Small intestine (tissue), 16 donors: ENCODE data around the gene ST6GAL2. TPM values are rescaled to one million over a fixed set of nuclear protein-coding genes. Genes with fewer than 3 reads are reported as not detected.

Source experiments
- DNase-seq, 2 donors: peaks; one replicate each; pipeline versions ENCODE4 v3.0.0 to v3.0.0-alpha.2; 2013
- FAIRE-seq: peaks from 2 replicates; lab custom pipeline; 2012; peaks lifted over from hg19 to GRCh38; lab: Jason Lieb, UNC
- H3K27ac ChIP-seq, 3 donors: one replicate each; pipeline ENCODE4 v1.5.1; 2013; ENCODE audit warnings: low read length in 2 of 3, mild to moderate bottlenecking in 2 of 3, control low read depth in 1 of 3, inconsistent platforms in 1 of 3, low read depth in 1 of 3, moderate library complexity in 1 of 3
- H3K27me3 ChIP-seq, 3 donors: one replicate each; pipeline ENCODE4 v1.6.1; 2013; ENCODE audit warnings: low read length in 3 of 3, inconsistent platforms in 1 of 3; ENCODE audit not compliant: control insufficient read depth in 3 of 3, insufficient read depth in 3 of 3
- H3K36me3 ChIP-seq, 3 donors: one replicate each; pipeline ENCODE4 v1.6.1; 2013; ENCODE audit warnings: low read length in 3 of 3, inconsistent platforms in 1 of 3, low read depth in 1 of 3, mild to moderate bottlenecking in 1 of 3, moderate library complexity in 1 of 3; ENCODE audit not compliant: control insufficient read depth in 3 of 3, insufficient read depth in 2 of 3
- H3K4me1 ChIP-seq, 3 donors: one replicate each; pipeline ENCODE4 v1.6.1; 2013; ENCODE audit warnings: low read length in 2 of 3, inconsistent platforms in 1 of 3, low read depth in 1 of 3, mild to moderate bottlenecking in 1 of 3, moderate library complexity in 1 of 3; ENCODE audit not compliant: control insufficient read depth in 3 of 3, insufficient read depth in 2 of 3
- H3K4me3 ChIP-seq, 3 donors: one replicate each; pipeline ENCODE4 v1.5.1; 2013; ENCODE audit warnings: low read length in 3 of 3, control low read depth in 1 of 3, inconsistent platforms in 1 of 3, low read depth in 1 of 3, mild to moderate bottlenecking in 1 of 3, moderate library complexity in 1 of 3
- H3K9me3 ChIP-seq, 2 donors: one replicate each; pipeline ENCODE4 v1.6.1; 2013; ENCODE audit warnings: low read depth in 1 of 2, low read length in 1 of 2; ENCODE audit not compliant: control insufficient read depth in 2 of 2, insufficient read depth in 1 of 2
- WGBS, 3 donors: extraction: QIAGEN DNeasy Blood & Tissue Kit; methylation state at CpG; one replicate each; pipeline ENCODE4 v1.1.7; 2013; 5-methylcytosine and 5-hydroxymethylcytosine counted together
- long read RNA-seq, 10 donors: transcript quantifications; one replicate each; lab custom pipeline, GENCODE V29; 2026
- polyA plus RNA-seq, 4 donors: library from polyadenylated mRNA; stranded (reverse) in 3 of 4; unstranded in 1 of 4; fragments of 200-250 nt in 3 of 4; fragments of 120-200 nt in 1 of 4; gene quantifications; one replicate each; pipeline versions ENCODE4 v1.2.1 to v1.2.3, GENCODE V29; 2013
- donor health status: healthy with polysubstance abuse.
- donor health status: control.
- donor health status: control.
- donor health status: Bipolar disorder and iron deficiency.
- donor health status: healthy.

ST6GAL2 gene
- under 1 TPM in 2 of 4 donors, not detected in 2; 0.03 to 0.89 TPM for polyA plus RNA-seq
- long read RNA-seq, donor 1, result 0 reads
- long read RNA-seq, donor 2, result 0 reads
- long read RNA-seq, donor 3, partial matches to known transcripts, result 0 of 1 reads
- long read RNA-seq, donor 3, other reads (novel, unspliced or antisense), result 0 of 1 reads
- long read RNA-seq, donor 4, result 0 reads
- long read RNA-seq, donor 5, result 0 reads
- long read RNA-seq, donor 6, result 0 reads
- long read RNA-seq, donor 7, result 0 reads
- long read RNA-seq, donor 8, result 0 reads
- long read RNA-seq, donor 9, result 0 reads
- long read RNA-seq, donor 10, full-length matches to known transcripts, result 1 of 1 reads
- long read RNA-seq, donor 10, partial matches to known transcripts, result 0 of 1 reads
- long read RNA-seq, donor 10, other reads (novel, unspliced or antisense), result 0 of 1 reads

DNA sequence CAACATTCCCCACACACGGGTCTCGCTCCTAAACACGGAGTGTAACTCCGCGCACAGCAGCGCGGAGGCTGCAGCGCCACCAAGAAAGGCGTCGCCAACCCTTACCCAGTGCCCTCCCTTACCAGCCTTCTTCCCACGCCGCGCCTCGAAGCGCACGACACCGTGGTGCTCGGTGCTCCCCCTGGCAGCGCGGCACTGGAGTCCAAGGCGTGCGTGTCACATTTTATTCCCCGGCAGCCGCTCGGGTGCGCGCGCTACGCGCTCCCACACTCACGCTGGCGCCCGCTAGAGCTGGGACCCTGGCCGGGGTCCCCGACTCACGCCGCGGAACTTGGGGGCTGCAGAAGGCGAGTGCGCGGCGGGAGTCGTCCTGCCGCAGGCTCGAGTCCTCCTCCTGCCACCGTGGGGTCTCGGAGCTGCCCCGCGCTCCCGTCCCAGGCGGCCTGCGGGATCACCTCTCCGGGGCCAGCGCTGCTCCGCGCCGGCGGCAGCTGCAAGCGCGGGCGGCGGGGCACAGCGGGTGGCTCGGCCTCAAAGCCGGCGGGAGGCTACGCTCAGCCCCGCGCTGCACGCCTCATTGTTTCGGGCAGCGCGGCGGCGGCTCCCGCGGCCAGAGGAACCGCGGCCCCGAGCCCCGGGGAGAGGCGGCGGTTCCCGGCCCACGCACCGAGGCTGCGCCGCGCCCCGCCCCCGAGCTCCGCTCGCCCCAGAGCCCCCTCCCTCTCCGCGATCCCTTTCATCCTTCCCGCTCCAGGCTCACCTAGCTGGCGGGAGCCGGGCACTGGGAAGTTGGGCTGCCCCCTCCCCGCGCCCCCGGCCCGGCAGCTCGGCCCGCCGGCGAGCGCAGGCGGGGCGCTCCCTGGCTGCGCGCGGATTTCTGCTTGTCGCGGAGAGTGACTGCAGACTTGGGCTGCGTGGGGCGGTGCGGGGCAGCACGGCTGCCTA is at the start of gene ST6GAL2:
Gene ST6GAL2, minus strand, starts transcription at position 197 of the 945 bp plus-strand sequence. CDS start 42,190 bp downstream, outside the sequence.
- no peaks in the 10 kb centered on the region for H3K36me3 ChIP-seq
- 2 to 6% (median 5%) methylated on average over 73 to 118 of the region's 118 CpGs for WGBS, 3 donors
- peak within 1 kb of the TSS in 1 of 3 donors; percentile 40 for H3K27ac ChIP-seq
- peak within 1 kb of the TSS; percentile 15 to 46 (median 29) for H3K4me3 ChIP-seq
- DNase-seq, result peak in 1 of 2 donors; percentile 39
- FAIRE-seq, result no peak
- peaks cover 6 to 39% (median 15%) of the 10 kb centered on the region in 3 donors for H3K27me3 ChIP-seq
- no peaks in the 10 kb centered on the region for H3K4me1 ChIP-seq
- H3K9me3 ChIP-seq, result peaks cover 0 to 1% of the 10 kb centered on the region in 2 donors

DNA sequence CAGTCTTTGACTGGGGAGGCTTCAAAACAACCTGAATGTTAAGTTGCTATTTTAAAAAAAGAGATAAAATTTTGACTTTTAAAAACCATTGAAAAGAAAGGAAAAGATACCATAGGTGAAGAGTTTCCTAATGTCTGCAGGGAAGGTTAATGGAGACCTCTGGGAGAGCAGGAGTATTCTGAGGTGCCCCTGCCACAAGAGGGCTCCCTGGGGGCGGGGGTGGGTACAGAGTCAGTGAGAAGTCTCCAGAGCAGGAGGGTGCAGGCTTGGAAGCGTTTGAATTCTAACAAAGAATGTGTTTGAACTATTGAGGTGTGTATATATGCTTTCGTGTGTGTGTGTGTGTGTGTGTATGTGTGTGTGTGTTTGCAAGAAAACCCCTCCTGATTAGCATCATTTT is 46.7 kb upstream of the ST6GAL2 start:
- DNase-seq, result no peak
- H3K27ac ChIP-seq, result no peak overlapping the region
- H3K36me3 ChIP-seq, result no peaks in the 10 kb centered on the region
- FAIRE-seq, result no peak
- H3K4me1 ChIP-seq, result no peaks in the 10 kb centered on the region
- H3K9me3 ChIP-seq, result no peaks in the 10 kb centered on the region
- no peak overlapping the region for H3K4me3 ChIP-seq
- WGBS, 3 donors, result 22 to 56% (median 31%) methylated on average over 3 of the region's 3 CpGs
- peaks cover 0 to 2% (median 0%) of the 10 kb centered on the region in 3 donors for H3K27me3 ChIP-seq

- Histone ChIP-seq H3K27ac (no peak overlapping the region), H3K9me3 (peaks cover 0 to under 1% of the 10 kb centered on the region in 2 donors), H3K27me3 (peaks cover 0 to 2% (median 0%) of the 10 kb centered on the region in 3 donors), H3K4me3 (no peak overlapping the region), H3K4me1 (no peaks in the 10 kb centered on the region), H3K36me3 (no peaks in the 10 kb centered on the region)
- no peak for FAIRE-seq
- DNase-seq, result no peak
- WGBS, 3 donors, result 79 to 84% (median 84%) methylated on average over 5 of the region's 5 CpGs
These were observed 45.9 kb upstream of the ST6GAL2 start for GRCh38 chr2:106931717-106932335.

GRCh38 chr2:106921451-106921850 is 35.5 kb upstream of the ST6GAL2 start:
- no peak overlapping the region for H3K4me3 ChIP-seq
- H3K27me3 ChIP-seq, result no peaks in the 10 kb centered on the region
- H3K27ac ChIP-seq, result no peak overlapping the region
- DNase-seq (no peak), FAIRE-seq (no peak)
- WGBS, 3 donors, result 79 to 86% (median 83%) methylated on average over 1 of the region's 1 CpG
- peaks cover 0 to 4% of the 10 kb centered on the region in 2 donors for H3K9me3 ChIP-seq
- no peaks in the 10 kb centered on the region for H3K4me1 ChIP-seq
- H3K36me3 ChIP-seq, result no peaks in the 10 kb centered on the region

DNA sequence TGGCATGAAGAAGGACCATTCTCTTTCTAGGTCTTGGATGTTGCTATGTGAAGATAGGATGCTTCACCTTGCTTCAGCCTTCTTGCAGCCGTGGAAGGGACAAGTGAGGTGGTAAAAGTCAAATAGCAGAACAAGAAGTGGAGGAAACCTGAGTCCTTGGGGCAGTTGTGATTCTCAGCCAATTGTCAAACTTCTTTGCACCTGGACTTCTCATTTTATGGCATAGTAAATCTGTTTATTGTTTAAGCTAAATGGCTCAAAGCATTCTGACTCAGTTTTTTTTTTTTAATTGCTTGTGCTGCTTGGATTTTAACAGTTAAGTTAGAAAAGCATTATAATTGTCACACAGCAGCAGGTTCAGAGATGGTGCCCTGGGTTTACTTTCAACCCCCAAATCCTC is 33.0 kb upstream of the ST6GAL2 start:
- no peak for DNase-seq
- Histone ChIP-seq H3K27ac (no peak overlapping the region), H3K27me3 (no peaks in the 10 kb centered on the region), H3K36me3 (no peaks in the 10 kb centered on the region), H3K4me1 (no peaks in the 10 kb centered on the region), H3K9me3 (peaks cover 0 to 3% of the 10 kb centered on the region in 2 donors), H3K4me3 (no peak overlapping the region)
- 19 to 56% (median 41%) methylated on average over 1 of the region's 1 CpG for WGBS, 3 donors
- no peak for FAIRE-seq

- 84 to 90% (median 90%) methylated on average over 2 of the region's 2 CpGs for WGBS, 3 donors
- H3K4me3 ChIP-seq, result no peak overlapping the region
- no peaks in the 10 kb centered on the region for H3K4me1 ChIP-seq
- FAIRE-seq, result no peak
- no peak overlapping the region for H3K27ac ChIP-seq
- no peaks in the 10 kb centered on the region for H3K9me3 ChIP-seq
- H3K36me3 ChIP-seq, result no peaks in the 10 kb centered on the region
- DNase-seq, result no peak
- no peaks in the 10 kb centered on the region for H3K27me3 ChIP-seq
These were observed 18.3 kb upstream of the ST6GAL2 start for GRCh38 chr2:106904242-106904641.

GRCh38 chr2:106899786-106900530 is 14.0 kb upstream of the ST6GAL2 start:
- H3K4me3 ChIP-seq, result no peak overlapping the region
- no peaks in the 10 kb centered on the region for H3K9me3 ChIP-seq
- no peaks in the 10 kb centered on the region for H3K36me3 ChIP-seq
- no peaks in the 10 kb centered on the region for H3K4me1 ChIP-seq
- no peaks in the 10 kb centered on the region for H3K27me3 ChIP-seq
- FAIRE-seq (no peak), DNase-seq (no peak)
- H3K27ac ChIP-seq, result no peak overlapping the region
- 63 to 73% (median 70%) methylated on average over 7 of the region's 7 CpGs for WGBS, 3 donors
